Cardiac fibroblast (primary cell): ENCODE data around the gene MLH3.

Experiments
- DNase-seq, 2 donors: peaks; one replicate each; pipeline versions ENCODE4 v3.0.0 to v3.0.0-alpha.2; 2010; ENCODE audit warnings: low read depth in 2 of 2
- H3K4me3 ChIP-seq, 2 donors: replicated peaks in 1 of 2; 1 replicate in 1 of 2; 2 replicates in 1 of 2; pipeline ENCODE4 v1.5.1; 2011; ENCODE audit warnings: low read depth in 2 of 2, low read length in 2 of 2, mild to moderate bottlenecking in 2 of 2, moderate library complexity in 1 of 2
- CTCF ChIP-seq: IDR thresholded peaks from one replicate; pipeline ENCODE4 v1.5.1; 2011; ENCODE audit warnings: low read depth, mild to moderate bottlenecking, low read length, inconsistent platforms

MLH3 gene

GRCh38 chr14:74965486-74966153 lies 85.6 kb downstream of the MLH3 start:
- H3K4me3 ChIP-seq: no peak overlapping the region
- TF ChIP-seq CTCF: no peak
- peak; percentile 30 to 86 for DNase-seq

- peak; percentile 52 to 54 for DNase-seq
- TF ChIP-seq CTCF: no peak
- no peak overlapping the region for H3K4me3 ChIP-seq
These were observed 86.3 kb downstream of the MLH3 start for GRCh38 chr14:74964787-74965485.
